D721Med (cell line): ENCODE results near the gene LBHD2.

Source experiments
- DNase-seq: peaks from one replicate; pipeline ENCODE4 v3.0.0; 2011; ENCODE audit warnings: low spot score; ENCODE audit not compliant: insufficient read length
- FAIRE-seq: peaks from 2 replicates; lab custom pipeline; 2011; peaks lifted over from hg19 to GRCh38; lab: Jason Lieb, UNC
- CTCF ChIP-seq: IDR thresholded peaks from 2 replicates; pipeline ENCODE4 v1.5.1; 2012; ENCODE audit warnings: mild to moderate bottlenecking, control low read depth; ENCODE audit not compliant: insufficient read depth; ENCODE audit errors: missing control alignments

LBHD2 gene

DNA sequence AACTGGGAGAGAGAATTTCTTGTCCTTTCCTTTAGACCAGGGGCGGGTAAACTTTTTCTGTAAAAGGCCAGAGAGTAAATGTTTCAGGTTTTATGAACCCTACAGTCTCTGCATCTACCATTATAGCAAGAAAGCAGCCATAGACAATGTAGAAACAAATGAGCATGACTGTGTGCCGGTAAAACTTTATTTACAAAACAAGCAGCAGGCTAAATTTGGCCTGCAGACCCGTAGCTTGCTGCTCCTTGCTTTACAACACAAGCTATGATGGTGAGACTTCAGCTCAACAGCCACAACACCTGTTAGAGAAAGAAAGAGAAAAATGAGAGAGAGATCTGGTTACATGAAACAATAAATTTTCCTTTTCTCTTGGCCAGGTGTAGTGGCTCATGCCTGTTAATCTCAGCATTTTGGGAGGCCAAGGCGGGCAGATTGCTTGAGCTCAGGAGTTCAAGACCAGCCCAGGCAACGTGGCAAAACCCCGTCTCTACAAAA, 22.5 kb upstream of the LBHD2 start:
- TF ChIP-seq CTCF, result no peak
- FAIRE-seq (no peak), DNase-seq (no peak)

GRCh38 chr14:103064436-103064835, 19.6 kb upstream of the LBHD2 start:
- no peak for TF ChIP-seq CTCF
- DNase-seq, result no peak

GRCh38 chr14:103064978-103065377, 19.0 kb upstream of the LBHD2 start:
- no peak for FAIRE-seq
- no peak for DNase-seq
- TF ChIP-seq CTCF, result no peak

More at GRCh38 chr14:103064436-103064835, 19.6 kb upstream of the LBHD2 start:
- no peak for FAIRE-seq

- no peak for TF ChIP-seq CTCF
- DNase-seq (no peak), FAIRE-seq (no peak)
Observed at GRCh38 chr14:103065861-103066260, 18.1 kb upstream of the LBHD2 start.

DNA sequence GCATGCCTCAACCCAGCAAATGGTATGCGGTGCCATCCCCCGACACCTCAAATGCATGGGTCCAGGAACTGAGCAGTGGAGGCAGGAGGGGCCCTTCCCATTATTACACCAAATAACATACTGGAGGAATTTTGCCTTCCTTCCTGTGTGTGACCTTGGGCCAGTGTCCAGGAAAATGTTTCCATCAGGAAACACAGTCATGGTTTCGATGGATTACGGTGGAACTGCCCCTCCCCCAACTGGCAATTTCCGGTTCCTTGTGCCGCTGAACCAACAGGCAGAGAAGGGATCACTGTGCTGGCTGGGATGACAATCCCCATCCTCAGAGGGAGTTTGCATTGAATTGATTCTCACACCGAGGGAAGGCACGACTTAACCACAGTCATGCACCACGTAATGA, 17.6 kb upstream of the LBHD2 start:
- TF ChIP-seq CTCF, result no peak
- no peak for DNase-seq
- FAIRE-seq, result no peak

DNA sequence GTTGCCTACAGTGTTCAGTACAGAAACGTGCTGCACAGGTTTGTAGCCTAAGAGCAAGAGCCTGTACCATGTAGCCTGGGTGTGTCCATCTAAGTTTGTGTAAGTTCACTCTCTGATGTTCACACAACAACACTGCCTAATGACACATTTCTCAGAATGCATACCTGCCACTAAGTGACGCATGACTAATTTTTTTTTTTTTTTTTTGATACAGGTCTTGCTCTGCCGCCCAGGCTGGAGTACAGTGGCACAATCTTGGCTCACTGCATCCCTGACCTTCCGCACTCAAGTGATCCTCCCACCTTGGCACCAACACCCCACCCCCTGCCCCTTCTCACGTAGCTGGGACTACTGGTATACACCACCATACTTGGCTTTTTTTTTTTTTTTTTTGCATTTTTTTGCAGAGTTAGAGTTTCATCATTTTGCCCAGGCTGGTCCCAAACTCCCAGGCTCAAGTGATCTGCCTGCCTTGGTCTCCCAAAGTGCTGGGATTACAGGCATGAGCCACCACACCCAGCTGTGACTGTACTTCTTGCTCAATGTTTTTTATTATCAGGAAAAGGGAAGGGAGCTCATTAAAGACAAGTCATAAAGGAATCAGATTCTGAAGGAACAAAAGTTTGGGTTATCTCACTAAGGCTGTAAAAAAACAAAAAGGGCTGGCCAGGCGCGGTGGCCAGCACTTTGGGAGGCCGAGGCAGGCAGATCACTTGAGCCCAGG, 16.6 kb upstream of the LBHD2 start:
- FAIRE-seq, result no peak
- DNase-seq, result no peak
- no peak for TF ChIP-seq CTCF
